Keratinocyte (primary cell): ENCODE measurements around the gene TAS2R39. TPM values are rescaled to one million over a fixed set of nuclear protein-coding genes. Genes with fewer than 3 reads are reported as not detected.

ENCODE experiments used
- DNase-seq: peaks from one replicate; pipeline ENCODE4 v3.0.0-alpha.2; 2011; ENCODE audit warnings: low read depth, missing footprints, low spot score
- FAIRE-seq: peaks from 2 replicates; lab custom pipeline; 2011; peaks lifted over from hg19 to GRCh38; lab: Jason Lieb, UNC
- H2AFZ ChIP-seq: 2 replicates; pipeline ENCODE4 v1.6.0; 2012; ENCODE audit warnings: low read length, control low read depth, inconsistent platforms; ENCODE audit not compliant: control insufficient read depth
- H3K27ac ChIP-seq: 2 replicates; pipeline ENCODE4 v1.5.1; 2011; ENCODE audit warnings: low read length; ENCODE audit not compliant: control insufficient read depth, insufficient read depth
- H3K27me3 ChIP-seq: 3 replicates; pipeline ENCODE4 v1.6.0; 2011; ENCODE audit warnings: low read length; ENCODE audit not compliant: control insufficient read depth, insufficient read depth; ENCODE audit errors: extremely low read depth
- H3K36me3 ChIP-seq, 2 experiments: 2 replicates in 1 of 2; 3 replicates in 1 of 2; pipeline ENCODE4 v1.5.1; 2011; ENCODE audit warnings: low read length in 2 of 2, mild to moderate bottlenecking in 1 of 2; ENCODE audit not compliant: control insufficient read depth in 2 of 2, insufficient read depth in 2 of 2; ENCODE audit errors: extremely low read depth in 1 of 2
- H3K4me1 ChIP-seq: 3 replicates; pipeline ENCODE4 v1.5.1; 2011; ENCODE audit warnings: low read length; ENCODE audit not compliant: control insufficient read depth, insufficient read depth; ENCODE audit errors: extremely low read depth
- H3K4me2 ChIP-seq: 3 replicates; pipeline ENCODE4 v1.6.0; 2011; ENCODE audit warnings: low read depth, low read length; ENCODE audit not compliant: control insufficient read depth, insufficient read depth; ENCODE audit errors: extremely low read depth
- H3K4me3 ChIP-seq, 3 experiments: fragments of 200-600 bp in 1 of 3; sonication (generic) in 1 of 3; 2 replicates in 2 of 3; 3 replicates in 1 of 3; pipeline ENCODE4 v1.5.1; 2011 to 2016; ENCODE audit warnings: low read length in 3 of 3, mild to moderate bottlenecking in 3 of 3, control low read depth in 2 of 3, inconsistent platforms in 1 of 3, low read depth in 1 of 3, mixed read lengths in 1 of 3, mixed run types in 1 of 3, moderate library complexity in 1 of 3; ENCODE audit not compliant: control insufficient read depth in 2 of 3, insufficient read depth in 2 of 3; ENCODE audit errors: extremely low read depth in 1 of 3
- H3K79me2 ChIP-seq: 2 replicates; pipeline ENCODE4 v1.6.0; 2012; ENCODE audit warnings: low read length; ENCODE audit not compliant: control insufficient read depth, insufficient read depth
- H3K9ac ChIP-seq: 3 replicates; pipeline ENCODE4 v1.6.0; 2011; ENCODE audit warnings: low read length; ENCODE audit not compliant: control insufficient read depth, insufficient read depth; ENCODE audit errors: extremely low read depth
- H3K9me1 ChIP-seq: 3 replicates; pipeline ENCODE4 v1.6.0; 2011; ENCODE audit warnings: low read length; ENCODE audit not compliant: control insufficient read depth, insufficient read depth; ENCODE audit errors: extremely low read depth
- H3K9me3 ChIP-seq: 2 replicates; pipeline ENCODE4 v1.5.1; 2012; ENCODE audit warnings: low read depth, low read length; ENCODE audit not compliant: control insufficient read depth
- H4K20me1 ChIP-seq: 3 replicates; pipeline ENCODE4 v1.6.0; 2011; ENCODE audit warnings: low read length; ENCODE audit not compliant: control insufficient read depth, insufficient read depth; ENCODE audit errors: extremely low read depth
- EZH2 ChIP-seq: IDR thresholded peaks from one replicate; pipeline ENCODE4 v1.6.1; 2012; ENCODE audit warnings: inconsistent platforms, mild to moderate bottlenecking, low read length, moderate library complexity
- dilution Hi-C: fragments of 300-500 bp; cut with MboI; formaldehyde crosslinking; loops from one replicate; pipeline ENCODE4 v1.7.0; 2020; ENCODE audit warnings: low sequenced_read_pairs; ENCODE audit not compliant: extremely low pct_ligation_motif_present
- polyA plus RNA-seq, 5 experiments: library from polyadenylated mRNA; depleted of rRNA in 3 of 5; stranded (reverse) in 3 of 5; stranded (forward) in 1 of 5; unstranded in 1 of 5; fragments of >200 nt; gene quantifications; 1 replicate in 1 of 5; 2 replicates in 3 of 5; 3 replicates in 1 of 5; pipeline versions ENCODE4 v1.2.1 to v1.2.3, GENCODE V29; 2011 to 2012; ENCODE audit warnings: missing spikeins in 2 of 5, low read depth in 1 of 5, low replicate concordance in 1 of 5
- TF ChIP-seq, protein P1 (sequence below), 3 experiments: IDR thresholded peaks in 1 of 3; conservative IDR thresholded peaks in 1 of 3; optimal IDR thresholded peaks in 1 of 3; 2 replicates in 2 of 3; 3 replicates in 1 of 3; pipeline versions ENCODE3 to v1.5.1; 2011; ENCODE audit warnings: low read length in 3 of 3, mild to moderate bottlenecking in 3 of 3, moderate library complexity in 2 of 3, control low read depth in 1 of 3, inconsistent platforms in 1 of 3; ENCODE audit not compliant: insufficient read depth in 2 of 3; ENCODE audit errors: extremely low read depth in 1 of 3

The TAS2R39 gene
- polyA plus RNA-seq, 1 donor (not counting 4 experiments of a cell fraction or from before 2014, with no cell fraction given): not detected

DNA sequence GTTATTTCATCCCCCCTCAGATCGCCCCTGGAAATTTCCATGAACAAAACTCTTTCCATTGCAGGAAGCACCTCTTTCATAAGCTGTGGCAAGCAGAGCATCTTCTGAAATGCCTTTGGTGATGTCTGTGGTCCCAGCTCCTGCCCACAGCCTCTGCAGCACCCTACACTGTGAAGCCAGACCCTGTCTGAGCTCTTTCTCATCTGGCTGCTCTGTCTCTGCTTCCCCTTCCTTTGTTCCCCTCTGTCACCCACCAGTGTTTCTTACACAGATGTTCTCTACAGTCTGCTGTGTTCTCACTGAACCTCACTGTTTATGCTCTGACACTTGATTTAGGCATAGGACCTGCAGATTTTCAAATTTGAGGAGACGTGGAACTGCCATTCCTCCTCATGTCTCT lies 1.9 kb upstream of the TAS2R39 start:
- Histone ChIP-seq H3K27me3 (no peaks in the 10 kb centered on the region), H3K9me3 (no peaks in the 10 kb centered on the region), H4K20me1 (no peaks in the 10 kb centered on the region), H2AFZ (no peak overlapping the region), H3K36me3 (no peaks in the 10 kb centered on the region), H3K9ac (no peak overlapping the region), H3K27ac (no peak overlapping the region), H3K4me2 (no peak overlapping the region), H3K4me1 (no peaks in the 10 kb centered on the region), H3K79me2 (no peaks in the 10 kb centered on the region), H3K9me1 (no peaks in the 10 kb centered on the region), H3K4me3 (no peak overlapping the region)
- TF ChIP-seq EZH2: no peak
- TF ChIP-seq, protein P1, sequence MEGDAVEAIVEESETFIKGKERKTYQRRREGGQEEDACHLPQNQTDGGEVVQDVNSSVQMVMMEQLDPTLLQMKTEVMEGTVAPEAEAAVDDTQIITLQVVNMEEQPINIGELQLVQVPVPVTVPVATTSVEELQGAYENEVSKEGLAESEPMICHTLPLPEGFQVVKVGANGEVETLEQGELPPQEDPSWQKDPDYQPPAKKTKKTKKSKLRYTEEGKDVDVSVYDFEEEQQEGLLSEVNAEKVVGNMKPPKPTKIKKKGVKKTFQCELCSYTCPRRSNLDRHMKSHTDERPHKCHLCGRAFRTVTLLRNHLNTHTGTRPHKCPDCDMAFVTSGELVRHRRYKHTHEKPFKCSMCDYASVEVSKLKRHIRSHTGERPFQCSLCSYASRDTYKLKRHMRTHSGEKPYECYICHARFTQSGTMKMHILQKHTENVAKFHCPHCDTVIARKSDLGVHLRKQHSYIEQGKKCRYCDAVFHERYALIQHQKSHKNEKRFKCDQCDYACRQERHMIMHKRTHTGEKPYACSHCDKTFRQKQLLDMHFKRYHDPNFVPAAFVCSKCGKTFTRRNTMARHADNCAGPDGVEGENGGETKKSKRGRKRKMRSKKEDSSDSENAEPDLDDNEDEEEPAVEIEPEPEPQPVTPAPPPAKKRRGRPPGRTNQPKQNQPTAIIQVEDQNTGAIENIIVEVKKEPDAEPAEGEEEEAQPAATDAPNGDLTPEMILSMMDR (optimal IDR thresholded peaks at IDR 0.05 in 1 of 3, IDR thresholded peaks at IDR 0.05 in 1 of 3, conservative IDR thresholded peaks at IDR 0.05 in 1 of 3; ENCODE audit: extremely low read depth in 1 of 3, insufficient read depth in 2 of 3, low read length in 3 of 3): no peak
- DNase-seq (no peak), FAIRE-seq (no peak)
- dilution Hi-C loops: no loop called here

DNA sequence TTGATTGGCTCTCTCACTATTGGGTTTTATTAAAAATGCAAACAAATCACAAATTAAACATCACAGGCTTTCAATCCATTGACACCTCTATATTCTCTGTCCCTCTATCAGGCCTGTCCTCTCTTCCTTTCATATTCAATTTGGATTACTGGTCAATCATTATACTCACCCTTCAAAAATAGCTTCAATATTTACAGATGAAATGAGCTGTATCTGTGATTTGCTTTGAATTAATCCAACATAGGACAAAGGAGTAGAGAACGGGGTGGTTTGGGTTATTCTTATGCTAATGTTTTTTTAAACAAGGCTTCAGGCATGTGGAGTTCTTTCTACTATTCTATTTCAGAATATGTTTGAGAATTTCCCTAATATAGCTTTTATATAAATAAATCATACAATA lies 2.3 kb downstream of the TAS2R39 start:
- Histone ChIP-seq H3K4me2 (no peak overlapping the region), H3K9me3 (no peaks in the 10 kb centered on the region), H3K4me1 (no peaks in the 10 kb centered on the region), H3K9ac (no peak overlapping the region), H4K20me1 (no peaks in the 10 kb centered on the region), H3K4me3 (no peak overlapping the region), H3K79me2 (no peaks in the 10 kb centered on the region), H3K36me3 (no peaks in the 10 kb centered on the region), H2AFZ (no peak overlapping the region), H3K27me3 (no peaks in the 10 kb centered on the region), H3K27ac (no peak overlapping the region), H3K9me1 (no peaks in the 10 kb centered on the region)
- no peak for TF ChIP-seq EZH2
- TF ChIP-seq, protein P1 (optimal IDR thresholded peaks at IDR 0.05 in 1 of 3, IDR thresholded peaks at IDR 0.05 in 1 of 3, conservative IDR thresholded peaks at IDR 0.05 in 1 of 3; ENCODE audit: extremely low read depth in 1 of 3, insufficient read depth in 2 of 3, low read length in 3 of 3): no peak
- FAIRE-seq (no peak), DNase-seq (no peak)
- dilution Hi-C loops: no loop called here
